ENCODE measurements around the gene POU2F3. TPM values are rescaled to one million over a fixed set of nuclear protein-coding genes. Genes with fewer than 3 reads are reported as not detected.

POU2F3 gene
- total RNA-seq, 1 experiment from 2014 or later: not detected

DNA sequence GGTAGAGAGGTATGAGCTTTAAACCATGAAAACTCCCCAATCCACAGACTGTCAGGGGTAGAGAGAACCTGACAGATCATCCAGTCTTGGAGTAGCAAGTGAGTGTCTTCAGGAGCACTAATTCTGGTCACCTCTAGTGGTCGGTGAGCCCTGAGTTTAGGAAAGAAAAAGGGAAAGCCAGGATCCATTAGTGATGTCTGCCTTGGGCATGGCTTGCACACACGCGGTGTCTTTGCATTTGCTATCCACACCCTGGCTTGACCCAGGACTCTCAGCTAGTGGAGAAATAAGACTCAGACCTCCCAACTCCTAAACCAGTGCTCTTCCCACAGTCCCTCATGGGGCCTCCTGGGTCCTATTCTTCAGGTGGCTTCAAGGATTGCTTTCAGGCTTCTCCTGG is 19.3 kb downstream of the POU2F3 start:
- no TSS peak for BruUV-seq (replicated peaks)
- DNase-seq (ENCODE audit: low read depth, low spot score): no peak
- POLR2A ChIA-PET: no interaction called here
- no peak for ATAC-seq
- H3K27me3 ChIP-seq (ENCODE audit: control insufficient read depth, insufficient read depth, low read length): peaks cover 55% of the 10 kb centered on the region
- CTCF ChIA-PET: no interaction called here
- in situ Hi-C loops (cut with HindIII; ENCODE audit: low pct_unique_long_range_greater_than_20kb, low sequenced_read_pairs) (no loop called here), intact Hi-C loops (cut with micrococcal nuclease; ENCODE audit: unreplicated experiment) (no loop called here)
- H3K27ac ChIP-seq (ENCODE audit: low read length): no peak overlapping the region
- H3K9me3 ChIP-seq (ENCODE audit: control insufficient read depth, insufficient read depth, low read depth, low read length): no peaks in the 10 kb centered on the region
- no peak overlapping the region for H3K4me3 ChIP-seq (ENCODE audit: low read depth in 2 of 2, low read length in 2 of 2)
- TF ChIP-seq, protein P1, sequence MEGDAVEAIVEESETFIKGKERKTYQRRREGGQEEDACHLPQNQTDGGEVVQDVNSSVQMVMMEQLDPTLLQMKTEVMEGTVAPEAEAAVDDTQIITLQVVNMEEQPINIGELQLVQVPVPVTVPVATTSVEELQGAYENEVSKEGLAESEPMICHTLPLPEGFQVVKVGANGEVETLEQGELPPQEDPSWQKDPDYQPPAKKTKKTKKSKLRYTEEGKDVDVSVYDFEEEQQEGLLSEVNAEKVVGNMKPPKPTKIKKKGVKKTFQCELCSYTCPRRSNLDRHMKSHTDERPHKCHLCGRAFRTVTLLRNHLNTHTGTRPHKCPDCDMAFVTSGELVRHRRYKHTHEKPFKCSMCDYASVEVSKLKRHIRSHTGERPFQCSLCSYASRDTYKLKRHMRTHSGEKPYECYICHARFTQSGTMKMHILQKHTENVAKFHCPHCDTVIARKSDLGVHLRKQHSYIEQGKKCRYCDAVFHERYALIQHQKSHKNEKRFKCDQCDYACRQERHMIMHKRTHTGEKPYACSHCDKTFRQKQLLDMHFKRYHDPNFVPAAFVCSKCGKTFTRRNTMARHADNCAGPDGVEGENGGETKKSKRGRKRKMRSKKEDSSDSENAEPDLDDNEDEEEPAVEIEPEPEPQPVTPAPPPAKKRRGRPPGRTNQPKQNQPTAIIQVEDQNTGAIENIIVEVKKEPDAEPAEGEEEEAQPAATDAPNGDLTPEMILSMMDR (IDR thresholded peaks at IDR 0.05): no peak
- TF ChIP-seq, protein P2, sequence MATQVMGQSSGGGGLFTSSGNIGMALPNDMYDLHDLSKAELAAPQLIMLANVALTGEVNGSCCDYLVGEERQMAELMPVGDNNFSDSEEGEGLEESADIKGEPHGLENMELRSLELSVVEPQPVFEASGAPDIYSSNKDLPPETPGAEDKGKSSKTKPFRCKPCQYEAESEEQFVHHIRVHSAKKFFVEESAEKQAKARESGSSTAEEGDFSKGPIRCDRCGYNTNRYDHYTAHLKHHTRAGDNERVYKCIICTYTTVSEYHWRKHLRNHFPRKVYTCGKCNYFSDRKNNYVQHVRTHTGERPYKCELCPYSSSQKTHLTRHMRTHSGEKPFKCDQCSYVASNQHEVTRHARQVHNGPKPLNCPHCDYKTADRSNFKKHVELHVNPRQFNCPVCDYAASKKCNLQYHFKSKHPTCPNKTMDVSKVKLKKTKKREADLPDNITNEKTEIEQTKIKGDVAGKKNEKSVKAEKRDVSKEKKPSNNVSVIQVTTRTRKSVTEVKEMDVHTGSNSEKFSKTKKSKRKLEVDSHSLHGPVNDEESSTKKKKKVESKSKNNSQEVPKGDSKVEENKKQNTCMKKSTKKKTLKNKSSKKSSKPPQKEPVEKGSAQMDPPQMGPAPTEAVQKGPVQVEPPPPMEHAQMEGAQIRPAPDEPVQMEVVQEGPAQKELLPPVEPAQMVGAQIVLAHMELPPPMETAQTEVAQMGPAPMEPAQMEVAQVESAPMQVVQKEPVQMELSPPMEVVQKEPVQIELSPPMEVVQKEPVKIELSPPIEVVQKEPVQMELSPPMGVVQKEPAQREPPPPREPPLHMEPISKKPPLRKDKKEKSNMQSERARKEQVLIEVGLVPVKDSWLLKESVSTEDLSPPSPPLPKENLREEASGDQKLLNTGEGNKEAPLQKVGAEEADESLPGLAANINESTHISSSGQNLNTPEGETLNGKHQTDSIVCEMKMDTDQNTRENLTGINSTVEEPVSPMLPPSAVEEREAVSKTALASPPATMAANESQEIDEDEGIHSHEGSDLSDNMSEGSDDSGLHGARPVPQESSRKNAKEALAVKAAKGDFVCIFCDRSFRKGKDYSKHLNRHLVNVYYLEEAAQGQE (IDR thresholded peaks at IDR 0.05; ENCODE audit: insufficient read depth in 1 of 2, low read depth in 2 of 2, low read length in 1 of 2): no peak
- TF ChIP-seq POLR2AphosphoS5 (IDR thresholded peaks at IDR 0.05; ENCODE audit: low read depth, low read length): no peak
- TF ChIP-seq SIN3A (IDR thresholded peaks at IDR 0.05; ENCODE audit: borderline replicate concordance, insufficient read depth, low read depth, low read length): no peak
- TF ChIP-seq TCF7L2 (IDR thresholded peaks at IDR 0.05; ENCODE audit: low read depth, low read length): no peak
- H3K36me3 ChIP-seq (ENCODE audit: control insufficient read depth, insufficient read depth, low read length): no peaks in the 10 kb centered on the region
- H3K4me1 ChIP-seq (ENCODE audit: control insufficient read depth, insufficient read depth, low read length): no peaks in the 10 kb centered on the region

DNA sequence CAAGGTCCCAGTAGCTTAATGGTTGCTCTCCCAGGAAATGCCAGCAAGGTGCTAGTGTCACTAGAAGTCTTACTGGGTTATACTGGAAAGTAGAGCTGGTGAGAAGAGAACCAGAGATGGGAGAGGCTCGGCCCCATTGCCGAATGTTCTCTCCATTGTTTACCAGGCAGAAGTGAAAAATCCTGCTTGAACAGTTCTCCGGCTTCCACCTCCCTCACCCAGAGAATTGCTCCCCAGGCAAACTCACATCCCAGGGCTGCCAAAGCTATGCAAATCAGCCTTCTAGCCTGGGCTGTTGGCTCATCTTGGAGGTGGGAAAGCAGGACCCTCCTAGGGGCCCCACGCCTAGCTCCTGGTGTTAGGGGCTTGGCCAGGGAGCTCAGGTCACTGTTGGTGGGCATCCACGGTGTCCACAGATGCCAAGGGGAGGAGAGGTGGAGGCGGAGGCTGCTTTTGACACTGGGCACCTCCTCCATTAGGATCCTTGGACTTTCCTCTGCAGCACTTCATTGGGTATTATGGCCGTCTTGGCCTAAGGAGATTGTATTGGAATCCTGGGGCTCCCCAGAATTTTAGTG is 20.1 kb downstream of the POU2F3 start:
- no peaks in the 10 kb centered on the region for H3K36me3 ChIP-seq (ENCODE audit: control insufficient read depth, insufficient read depth, low read length)
- no peak overlapping the region for H3K4me3 ChIP-seq (ENCODE audit: low read depth in 2 of 2, low read length in 2 of 2)
- H3K27ac ChIP-seq (ENCODE audit: low read length): no peak overlapping the region
- ChIA-PET POLR2A (no interaction called here), CTCF (no interaction called here)
- intact Hi-C loops (cut with micrococcal nuclease; ENCODE audit: unreplicated experiment) (loop anchor here (10.0 kb wide), 1 partner anchor 965 kb away; no protein-coding TSS in a partner anchor), in situ Hi-C loops (cut with HindIII; ENCODE audit: low pct_unique_long_range_greater_than_20kb, low sequenced_read_pairs) (no loop called here)
- no peaks in the 10 kb centered on the region for H3K9me3 ChIP-seq (ENCODE audit: control insufficient read depth, insufficient read depth, low read depth, low read length)
- no peak for ATAC-seq
- DNase-seq (ENCODE audit: low read depth, low spot score): no peak
- peaks cover 50% of the 10 kb centered on the region for H3K27me3 ChIP-seq (ENCODE audit: control insufficient read depth, insufficient read depth, low read length)
- TF ChIP-seq SIN3A (IDR thresholded peaks at IDR 0.05; ENCODE audit: borderline replicate concordance, insufficient read depth, low read depth, low read length) (no peak), TCF7L2 (IDR thresholded peaks at IDR 0.05; ENCODE audit: low read depth, low read length) (no peak), POLR2AphosphoS5 (IDR thresholded peaks at IDR 0.05; ENCODE audit: low read depth, low read length) (no peak)
- TF ChIP-seq, protein P2 (IDR thresholded peaks at IDR 0.05; ENCODE audit: insufficient read depth in 1 of 2, low read depth in 2 of 2, low read length in 1 of 2): no peak
- TF ChIP-seq, protein P1 (IDR thresholded peaks at IDR 0.05): no peak
- no TSS peak for BruUV-seq (replicated peaks)
- no peaks in the 10 kb centered on the region for H3K4me1 ChIP-seq (ENCODE audit: control insufficient read depth, insufficient read depth, low read length)
